SK-N-SH (cell line): ENCODE results near the gene SNAI3. TPM values are rescaled to one million over a fixed set of nuclear protein-coding genes. Genes with fewer than 3 reads are reported as not detected.

Experiments used
- CTCF ChIA-PET: fragments of 300-600, 350-600 bp; formaldehyde crosslinking; extraction: SDS; loops from one replicate; lab custom pipeline; 2021; lab: Yijun Ruan, JAX
- POLR2A ChIA-PET: fragments of 350-600 bp; sonication (Branson Sonifier 250); formaldehyde crosslinking; extraction: SDS; loops from one replicate; lab custom pipeline; 2020; ENCODE audit warnings: antibody characterized with exemption, inconsistent platforms; lab: Yijun Ruan, JAX
- DNase-seq: peaks from one replicate; pipeline ENCODE4 v3.0.0; 2012
- H2AFZ ChIP-seq: fragments of 200-600 bp; sonication (generic); 2 replicates; pipeline ENCODE4 v1.8.1; 2016; ENCODE audit warnings: antibody characterized with exemption, mild to moderate bottlenecking, low read depth
- H3F3A ChIP-seq: fragments of 200-600 bp; sonication (generic); replicated peaks from 2 replicates; pipeline ENCODE3; 2016; ENCODE audit warnings: antibody characterized with exemption, mild to moderate bottlenecking; ENCODE audit not compliant: insufficient read depth
- H3K27ac ChIP-seq, 2 experiments: fragments of 200-500 bp in 1 of 2; fragments of 200-600 bp in 1 of 2; sonication (Bioruptor generic) in 1 of 2; sonication (generic), shearing (Covaris generic) in 1 of 2; 2 replicates each; pipeline versions ENCODE4 v1.5.1 to v1.6.1; 2014 to 2016; ENCODE audit warnings: low read depth in 2 of 2, inconsistent platforms in 1 of 2, low read length in 1 of 2, mild to moderate bottlenecking in 1 of 2, mixed read lengths in 1 of 2
- H3K27me3 ChIP-seq: fragments of 200-600 bp; sonication (generic), shearing (Covaris generic); 2 replicates; pipeline ENCODE4 v1.6.1; 2016; ENCODE audit warnings: mixed run types; ENCODE audit not compliant: insufficient read depth
- H3K36me3 ChIP-seq, 2 experiments: fragments of 200-500 bp in 1 of 2; fragments of 200-600 bp in 1 of 2; sonication (Bioruptor generic) in 1 of 2; sonication (generic) in 1 of 2; replicated peaks in 1 of 2; 2 replicates each; pipeline versions ENCODE3 to v1.5.1; 2014 to 2016; ENCODE audit warnings: low read length in 1 of 2, mild to moderate bottlenecking in 1 of 2; ENCODE audit not compliant: insufficient read depth in 2 of 2, control insufficient read depth in 1 of 2
- H3K4me1 ChIP-seq, 2 experiments: fragments of 200-500 bp in 1 of 2; fragments of 200-600 bp in 1 of 2; sonication (Bioruptor generic) in 1 of 2; sonication (generic), shearing (Covaris generic) in 1 of 2; 2 replicates each; pipeline versions ENCODE4 v1.5.1 to v1.6.1; 2014 to 2016; ENCODE audit warnings: low read depth in 1 of 2, low read length in 1 of 2, mixed run types in 1 of 2; ENCODE audit not compliant: insufficient read depth in 2 of 2, control insufficient read depth in 1 of 2
- H3K4me2 ChIP-seq: fragments of 200-600 bp; sonication (generic), shearing (Covaris generic); 2 replicates; pipeline ENCODE4 v1.6.1; 2017; ENCODE audit warnings: mixed run types
- H3K4me3 ChIP-seq, 2 experiments: fragments of 200-500 bp in 1 of 2; fragments of 200-600 bp in 1 of 2; sonication (Bioruptor generic) in 1 of 2; sonication (generic), shearing (Covaris generic) in 1 of 2; 2 replicates each; pipeline versions ENCODE4 v1.5.1 to v1.8.1; 2014 to 2016; ENCODE audit warnings: low read depth in 2 of 2, inconsistent platforms in 1 of 2, low read length in 1 of 2, mild to moderate bottlenecking in 1 of 2, mixed read lengths in 1 of 2, moderate library complexity in 1 of 2
- H3K79me2 ChIP-seq: fragments of 200-600 bp; sonication (generic); 2 replicates; pipeline ENCODE4 v1.8.1; 2017; ENCODE audit warnings: mild to moderate bottlenecking; ENCODE audit not compliant: insufficient read depth
- H3K9ac ChIP-seq: fragments of 200-600 bp; sonication (generic); 2 replicates; pipeline ENCODE4 v1.6.1; 2017; ENCODE audit warnings: mixed run types
- H3K9me2 ChIP-seq: fragments of 200-600 bp; sonication (generic); 2 replicates; pipeline ENCODE4 v1.6.1; 2017; ENCODE audit warnings: mixed run types
- H3K9me3 ChIP-seq: fragments of 200-600 bp; sonication (generic); 2 replicates; pipeline ENCODE4 v1.6.1; 2017; ENCODE audit warnings: mixed run types, mild to moderate bottlenecking, moderate library complexity
- H4K20me1 ChIP-seq: fragments of 200-600 bp; sonication (generic); 2 replicates; pipeline ENCODE4 v1.6.1; 2017; ENCODE audit warnings: mild to moderate bottlenecking, mixed run types; ENCODE audit not compliant: insufficient read depth
- ELF1 ChIP-seq: IDR thresholded peaks from 2 replicates; pipeline ENCODE4 v1.4.0; 2012
- EP300 ChIP-seq, 2 experiments: IDR thresholded peaks; 2 replicates each; pipeline versions ENCODE4 v1.4.0 to v1.6.1; 2012; ENCODE audit warnings: borderline replicate concordance in 1 of 2, low read depth in 1 of 2, low read length in 1 of 2
- EZH2phosphoT487 ChIP-seq: fragments of 200-600 bp; sonication (generic); IDR thresholded peaks from 2 replicates; pipeline ENCODE4 v1.6.1; 2017; ENCODE audit warnings: low read depth, mixed run types, mild to moderate bottlenecking, antibody characterized with exemption, moderate library complexity, borderline replicate concordance
- FOSL2 ChIP-seq: IDR thresholded peaks from 2 replicates; pipeline ENCODE4 v1.4.0; 2012; ENCODE audit warnings: low read depth, mild to moderate bottlenecking, moderate library complexity, borderline replicate concordance
- GABPA ChIP-seq: IDR thresholded peaks from 2 replicates; pipeline ENCODE4 v1.4.0; 2012; ENCODE audit warnings: low read depth, mild to moderate bottlenecking
- IRF3 ChIP-seq: fragments of 150-350 bp; IDR thresholded peaks from 2 replicates; pipeline ENCODE4 v1.6.1; 2016; ENCODE audit warnings: mild to moderate bottlenecking, low read depth, low read length
- MAX ChIP-seq: IDR thresholded peaks from 2 replicates; pipeline ENCODE4 v1.4.0; 2012; ENCODE audit warnings: low read depth
- MXI1 ChIP-seq: IDR thresholded peaks from 2 replicates; pipeline ENCODE4 v1.6.1; 2012; ENCODE audit warnings: mild to moderate bottlenecking, low read depth, low read length, improper control_type of control experiment
- NFIC ChIP-seq: IDR thresholded peaks from 2 replicates; pipeline ENCODE4 v1.4.0; 2012; ENCODE audit warnings: borderline replicate concordance
- NRF1 ChIP-seq: IDR thresholded peaks from 2 replicates; pipeline ENCODE4 v1.6.1; 2012; ENCODE audit warnings: low read depth, mild to moderate bottlenecking, low read length
- PBX3 ChIP-seq: IDR thresholded peaks from 2 replicates; pipeline ENCODE4; 2012
- POLR2AphosphoS5 ChIP-seq: IDR thresholded peaks from 2 replicates; pipeline ENCODE4 v1.6.1; 2012; ENCODE audit warnings: low read depth, low read length
- RAD21 ChIP-seq: IDR thresholded peaks from 2 replicates; pipeline ENCODE4 v1.6.1; 2012; ENCODE audit warnings: mild to moderate bottlenecking, low read length
- SMC3 ChIP-seq: IDR thresholded peaks from 2 replicates; pipeline ENCODE4 v1.6.1; 2012; ENCODE audit warnings: low read depth, low read length, improper control_type of control experiment
- TAF1 ChIP-seq: IDR thresholded peaks from 2 replicates; pipeline ENCODE4 v1.6.1; 2012; ENCODE audit warnings: low read depth, mild to moderate bottlenecking, low read length, moderate library complexity, borderline replicate concordance
- USF2 ChIP-seq: fragments of 150-350 bp; IDR thresholded peaks from 2 replicates; pipeline ENCODE4 v1.6.1; 2017; ENCODE audit warnings: antibody characterized with exemption, low read length, low read depth, borderline replicate concordance
- YY1 ChIP-seq: IDR thresholded peaks from 2 replicates; pipeline ENCODE4 v1.4.0; 2012; ENCODE audit warnings: low read depth, mild to moderate bottlenecking
- WGBS: methylation state at CpG from one replicate; pipeline ENCODE4 v1.1.6; 2017; ENCODE audit warnings: low lambda C conversion rate; 5-methylcytosine and 5-hydroxymethylcytosine counted together
- polyA plus RNA-seq, 3 experiments: library from polyadenylated mRNA; depleted of rRNA; stranded (reverse); fragments of >200 nt; gene quantifications; 2 replicates each; pipeline ENCODE4 v1.2.3, GENCODE V29; 2012

Gene SNAI3
- polyA plus RNA-seq, 1 of the 3 experiments (the other 2 are of a cell fraction): 0.03 TPM

- Histone ChIP-seq H3K4me3 (peak overlapping the region; percentile 78 to 83), H3K27me3 (no peaks in the 10 kb centered on the region), H4K20me1 (no peaks in the 10 kb centered on the region), H3K36me3 (peaks cover 0 to 6% of the 10 kb centered on the region in 2 experiments), H3K79me2 (no peaks in the 10 kb centered on the region), H3K4me2 (peak overlapping the region; percentile 96), H3K9ac (peak overlapping the region; percentile 69), H3K27ac (no peak overlapping the region; a peak in 1 of 4 replicates), H3K9me3 (no peaks in the 10 kb centered on the region), H3K4me1 (peaks cover 4 to 10% of the 10 kb centered on the region in 2 experiments; a peak in 2 of 4 replicates), H3F3A (no peaks in the 10 kb centered on the region), H2AFZ (peak overlapping the region; percentile 56; the same call in 1 of the 2 replicates), H3K9me2 (no peaks in the 10 kb centered on the region)
- DNase-seq: peak; percentile 71
- 65% methylated on average over 9 of the region's 37 CpGs for WGBS
- TF ChIP-seq GABPA (peak; percentile 65), MXI1 (0 out of 2 replicates have a peak, but pooled peaks have one; percentile 19), YY1 (no peak), TAF1 (no peak)
- POLR2A ChIA-PET: interaction anchor here (1.3 kb wide), 1 partner anchor 10 kb away, joined by 3 read pairs; no protein-coding TSS in a partner anchor
- CTCF ChIA-PET: interaction anchor here (0.7 to 1.9 kb wide), 7 partner anchors 11 to 135 kb away, joined by 3 to 6 read pairs (median 3); partner anchors contain the start of gene MVD
Measured at GRCh38 chr16:88649924-88650748, 36.2 kb downstream of the SNAI3 start.

GRCh38 chr16:88649195-88649923 is 36.9 kb downstream of the SNAI3 start:
- no peaks in the 10 kb centered on the region for H3F3A ChIP-seq
- no peaks in the 10 kb centered on the region for H4K20me1 ChIP-seq
- POLR2A ChIA-PET: interaction anchor here (1.3 kb wide), 1 partner anchor 10 kb away, joined by 3 read pairs; no protein-coding TSS in a partner anchor
- no peak overlapping the region for H3K9ac ChIP-seq
- DNase-seq: no peak
- H3K9me3 ChIP-seq: no peaks in the 10 kb centered on the region
- H3K4me3 ChIP-seq: peak overlapping the region in 1 of 2 experiments; percentile 78; a peak in 2 of 4 replicates
- no peaks in the 10 kb centered on the region for H3K79me2 ChIP-seq
- CTCF ChIA-PET: interaction anchor here (0.7 to 1.9 kb wide), 6 partner anchors 10 to 134 kb away, joined by 3 to 6 read pairs (median 3); partner anchors contain the start of gene MVD
- H3K4me2 ChIP-seq: peak overlapping the region; percentile 96; the same call in 1 of the 2 replicates
- H3K4me1 ChIP-seq: peaks cover 4 to 10% of the 10 kb centered on the region in 2 experiments; a peak in 2 of 4 replicates
- H3K9me2 ChIP-seq: no peaks in the 10 kb centered on the region
- H3K36me3 ChIP-seq: no peaks in the 10 kb centered on the region
- no peaks in the 10 kb centered on the region for H3K27me3 ChIP-seq
- H3K27ac ChIP-seq: no peak overlapping the region; a peak in 1 of 4 replicates
- 87% methylated on average over 16 of the region's 20 CpGs for WGBS
- no peak for TF ChIP-seq NFIC
- no peak for TF ChIP-seq SMC3
- no peak for TF ChIP-seq MAX
- TF ChIP-seq RAD21: no peak
- TF ChIP-seq FOSL2: no peak
- no peak for TF ChIP-seq ELF1
- no peak for TF ChIP-seq MXI1
- no peak for TF ChIP-seq USF2
- no peak for TF ChIP-seq EP300 (IDR thresholded peaks at IDR 0.05; ENCODE audit: borderline replicate concordance in 1 of 2, low read depth in 1 of 2, low read length in 1 of 2)
- TF ChIP-seq YY1: no peak
- TF ChIP-seq NRF1: no peak
- no peak for TF ChIP-seq POLR2AphosphoS5
- no peak for TF ChIP-seq IRF3
- TF ChIP-seq EZH2phosphoT487: no peak
- TF ChIP-seq PBX3: no peak
- TF ChIP-seq, all 33 proteins: peak for 0
- H2AFZ ChIP-seq: no peak overlapping the region
